ENCODE measurements around the gene MTIF3. TPM values are rescaled to one million over a fixed set of nuclear protein-coding genes. Genes with fewer than 3 reads are reported as not detected.

MTIF3 gene
- total RNA-seq, 1 donor from 2014 or later, result 46.1 TPM

GRCh38 chr13:27446986-27447583 lies 3.3 kb downstream of the MTIF3 start:
- H3K27ac Mint-ChIP-seq (ENCODE audit: unreplicated experiment), result no peak overlapping the region
- no peak for DNase-seq
- TF ChIP-seq CTCF (IDR thresholded peaks at IDR 0.05; ENCODE audit: partially characterized antibody, unreplicated experiment), result no peak
- H3K36me3 Mint-ChIP-seq (ENCODE audit: unreplicated experiment), result no peaks in the 10 kb centered on the region
- peaks cover 6% of the 10 kb centered on the region for H3K27me3 Mint-ChIP-seq (ENCODE audit: unreplicated experiment)
- H3K4me1 Mint-ChIP-seq (ENCODE audit: low read depth, unreplicated experiment), result peaks cover 18% of the 10 kb centered on the region
- peaks cover 5% of the 10 kb centered on the region for H3K9me3 Mint-ChIP-seq (ENCODE audit: unreplicated experiment)
- no peak overlapping the region for H3K4me3 Mint-ChIP-seq (ENCODE audit: unreplicated experiment)

GRCh38 chr13:27442797-27443196 lies 7.6 kb downstream of the MTIF3 start:
- H3K4me3 Mint-ChIP-seq (ENCODE audit: unreplicated experiment), result no peak overlapping the region
- H3K9me3 Mint-ChIP-seq (ENCODE audit: unreplicated experiment), result no peaks in the 10 kb centered on the region
- peak overlapping the region; percentile 1 for H3K27ac Mint-ChIP-seq (ENCODE audit: unreplicated experiment)
- H3K4me1 Mint-ChIP-seq (ENCODE audit: low read depth, unreplicated experiment), result peaks cover 11% of the 10 kb centered on the region
- no peaks in the 10 kb centered on the region for H3K36me3 Mint-ChIP-seq (ENCODE audit: unreplicated experiment)
- peaks cover 2% of the 10 kb centered on the region for H3K27me3 Mint-ChIP-seq (ENCODE audit: unreplicated experiment)
- DNase-seq, result no peak
- no peak for TF ChIP-seq CTCF (IDR thresholded peaks at IDR 0.05; ENCODE audit: partially characterized antibody, unreplicated experiment)

- Mint-ChIP-seq H3K4me3 (ENCODE audit: unreplicated experiment) (no peak overlapping the region), H3K9me3 (ENCODE audit: unreplicated experiment) (no peaks in the 10 kb centered on the region), H3K27ac (ENCODE audit: unreplicated experiment) (no peak overlapping the region), H3K4me1 (ENCODE audit: low read depth, unreplicated experiment) (peaks cover 9% of the 10 kb centered on the region), H3K27me3 (ENCODE audit: unreplicated experiment) (peaks cover 2% of the 10 kb centered on the region), H3K36me3 (ENCODE audit: unreplicated experiment) (no peaks in the 10 kb centered on the region)
- DNase-seq, result no peak
- TF ChIP-seq CTCF (IDR thresholded peaks at IDR 0.05; ENCODE audit: partially characterized antibody, unreplicated experiment), result no peak
Measured at GRCh38 chr13:27442071-27442647, 8.2 kb downstream of the MTIF3 start.

GRCh38 chr13:27440408-27440807 lies 10.0 kb downstream of the MTIF3 start:
- DNase-seq, result no peak
- Mint-ChIP-seq H3K4me3 (ENCODE audit: unreplicated experiment) (no peak overlapping the region), H3K27me3 (ENCODE audit: unreplicated experiment) (peaks cover 2% of the 10 kb centered on the region), H3K4me1 (ENCODE audit: low read depth, unreplicated experiment) (peaks cover 8% of the 10 kb centered on the region), H3K36me3 (ENCODE audit: unreplicated experiment) (no peaks in the 10 kb centered on the region), H3K27ac (ENCODE audit: unreplicated experiment) (no peak overlapping the region), H3K9me3 (ENCODE audit: unreplicated experiment) (no peaks in the 10 kb centered on the region)
- TF ChIP-seq CTCF (IDR thresholded peaks at IDR 0.05; ENCODE audit: partially characterized antibody, unreplicated experiment), result no peak

GRCh38 chr13:27437126-27437525 lies 13.2 kb downstream of the MTIF3 start:
- no peaks in the 10 kb centered on the region for H3K36me3 Mint-ChIP-seq (ENCODE audit: unreplicated experiment)
- H3K9me3 Mint-ChIP-seq (ENCODE audit: unreplicated experiment), result no peaks in the 10 kb centered on the region

More at GRCh38 chr13:27437126-27437525, 13.2 kb downstream of the MTIF3 start:
- no peak overlapping the region for H3K4me3 Mint-ChIP-seq (ENCODE audit: unreplicated experiment)
- H3K27me3 Mint-ChIP-seq (ENCODE audit: unreplicated experiment), result peaks cover 2% of the 10 kb centered on the region
- H3K27ac Mint-ChIP-seq (ENCODE audit: unreplicated experiment), result no peak overlapping the region
- no peak for TF ChIP-seq CTCF (IDR thresholded peaks at IDR 0.05; ENCODE audit: partially characterized antibody, unreplicated experiment)
- DNase-seq, result no peak
- peaks cover 1% of the 10 kb centered on the region for H3K4me1 Mint-ChIP-seq (ENCODE audit: low read depth, unreplicated experiment)
